ENCODE results near the gene DECR2. TPM values are rescaled to one million over a fixed set of nuclear protein-coding genes. Genes with fewer than 3 reads are reported as not detected.

The DECR2 gene
- total and polyA plus RNA-seq, 3 experiments from 2014 or later, result 3.9 to 7.9 (median 6.8) TPM

DNA sequence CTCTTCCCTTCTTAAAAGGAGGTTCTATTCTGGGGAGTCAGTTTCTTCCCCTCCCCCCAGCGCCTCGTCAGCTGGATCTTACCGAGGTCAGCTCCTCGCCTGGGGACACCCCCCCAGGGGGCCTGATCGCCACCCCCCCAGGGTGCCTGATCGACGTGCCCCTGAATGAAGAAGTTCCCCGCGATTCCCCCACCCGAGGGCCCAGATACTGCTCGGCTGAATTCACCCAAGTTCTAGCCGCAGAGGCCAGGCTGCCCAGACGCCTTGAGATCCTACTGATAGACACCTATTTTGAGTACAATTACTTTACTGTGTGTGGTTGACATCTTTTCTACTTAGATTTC lies 25.2 kb downstream of the DECR2 start:
- no peaks in the 10 kb centered on the region for H3K9me3 ChIP-seq (ENCODE audit: low read length)
- Mint-ChIP-seq H3K9me3 (no peaks in the 10 kb centered on the region), H3K4me3 (peak overlapping the region; percentile 73 to 95 (median 84)), H3K4me1 (peaks cover 29 to 43% (median 42%) of the 10 kb centered on the region in 3 donors), H3K27me3 (peaks cover 0 to 3% of the 10 kb centered on the region in 2 donors), H3K36me3 (peaks cover 0 to 14% (median 3%) of the 10 kb centered on the region in 3 donors), H3K27ac (peak overlapping the region in 7 of 8 donors; percentile 11 to 88 (median 72))
- no peak overlapping the region for H3K27ac ChIP-seq (ENCODE audit: low read depth, low read length)
- H3K27me3 ChIP-seq (ENCODE audit: insufficient read depth, low read length, poor library complexity, severe bottlenecking), result peaks cover 3% of the 10 kb centered on the region
- H3K4me3 ChIP-seq (ENCODE audit: low read length), result peak overlapping the region; percentile 50
- H3K4me1 ChIP-seq (ENCODE audit: insufficient read depth, low read length), result peaks cover 18% of the 10 kb centered on the region
- no peak for DNase-seq
- POLR2A ChIA-PET, result interaction anchor here (0.9 kb wide), 1 partner anchor 198 kb away, joined by 4 read pairs; no protein-coding TSS in a partner anchor
- no peaks in the 10 kb centered on the region for H3K36me3 ChIP-seq (ENCODE audit: insufficient read depth, low read length)
- CTCF ChIA-PET, result no interaction called here

DNA sequence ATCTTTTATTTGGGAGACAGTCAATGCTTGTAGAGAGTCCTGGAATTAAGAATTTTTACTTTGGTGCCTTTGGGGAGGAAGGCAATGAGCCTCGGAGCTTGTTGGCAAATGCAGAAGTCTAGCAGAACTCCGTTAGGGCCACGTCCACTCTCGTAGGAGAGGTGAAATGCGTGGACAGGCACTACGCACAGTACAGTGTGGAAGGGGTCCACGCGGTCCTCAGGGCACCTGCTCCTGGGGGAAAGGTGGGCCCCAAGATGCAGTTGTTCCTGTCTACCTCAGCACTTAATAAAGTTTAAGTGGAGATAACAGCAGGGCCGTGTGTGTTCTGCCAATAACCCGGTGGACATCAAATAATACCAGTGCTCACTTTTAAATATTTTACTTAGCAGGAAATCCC lies 25.6 kb downstream of the DECR2 start:
- Histone ChIP-seq H3K9me3 (ENCODE audit: low read length) (no peaks in the 10 kb centered on the region), H3K27ac (ENCODE audit: low read depth, low read length) (no peak overlapping the region), H3K27me3 (ENCODE audit: insufficient read depth, low read length, poor library complexity, severe bottlenecking) (peaks cover 3% of the 10 kb centered on the region), H3K36me3 (ENCODE audit: insufficient read depth, low read length) (no peaks in the 10 kb centered on the region), H3K4me3 (ENCODE audit: low read length) (peak overlapping the region; percentile 50), H3K4me1 (ENCODE audit: insufficient read depth, low read length) (peaks cover 18% of the 10 kb centered on the region)
- Mint-ChIP-seq H3K27me3 (peaks cover 0 to 3% of the 10 kb centered on the region in 2 donors), H3K9me3 (no peaks in the 10 kb centered on the region), H3K27ac (peak overlapping the region in 7 of 8 donors; percentile 37 to 88 (median 74)), H3K4me1 (peaks cover 29 to 43% (median 42%) of the 10 kb centered on the region in 3 donors), H3K36me3 (peaks cover 0 to 14% (median 3%) of the 10 kb centered on the region in 3 donors), H3K4me3 (peak overlapping the region; percentile 73 to 95 (median 84))
- no peak for DNase-seq
- POLR2A ChIA-PET, result interaction anchor here (0.9 kb wide), 1 partner anchor 199 kb away, joined by 4 read pairs; no protein-coding TSS in a partner anchor
- CTCF ChIA-PET, result no interaction called here

GRCh38 chr16:430904-431303 lies 29.2 kb downstream of the DECR2 start:
- no peak for DNase-seq
- Histone ChIP-seq H3K4me3 (ENCODE audit: low read length) (no peak overlapping the region), H3K36me3 (ENCODE audit: insufficient read depth, low read length) (no peaks in the 10 kb centered on the region), H3K9me3 (ENCODE audit: low read length) (no peaks in the 10 kb centered on the region), H3K4me1 (ENCODE audit: insufficient read depth, low read length) (peaks cover 12% of the 10 kb centered on the region), H3K27ac (ENCODE audit: low read depth, low read length) (no peak overlapping the region), H3K27me3 (ENCODE audit: insufficient read depth, low read length, poor library complexity, severe bottlenecking) (no peaks in the 10 kb centered on the region)
- Mint-ChIP-seq H3K4me3 (no peak overlapping the region), H3K9me3 (no peaks in the 10 kb centered on the region), H3K36me3 (peaks cover 0 to 23% (median 3%) of the 10 kb centered on the region in 3 donors), H3K27me3 (no peaks in the 10 kb centered on the region), H3K27ac (no peak overlapping the region), H3K4me1 (peaks cover 24 to 42% (median 34%) of the 10 kb centered on the region in 3 donors)
- ChIA-PET POLR2A (no interaction called here), CTCF (no interaction called here)

GRCh38 chr16:440627-441026 lies 38.9 kb downstream of the DECR2 start:
- DNase-seq, result no peak
- peaks cover 2 to 16% (median 11%) of the 10 kb centered on the region in 3 donors for H3K4me1 Mint-ChIP-seq
- peaks cover 0 to 21% (median 4%) of the 10 kb centered on the region in 3 donors for H3K36me3 Mint-ChIP-seq
- H3K4me1 ChIP-seq (ENCODE audit: insufficient read depth, low read length), result no peaks in the 10 kb centered on the region
- H3K4me3 Mint-ChIP-seq, result no peak overlapping the region
- no peaks in the 10 kb centered on the region for H3K36me3 ChIP-seq (ENCODE audit: insufficient read depth, low read length)
- no peaks in the 10 kb centered on the region for H3K9me3 Mint-ChIP-seq
- H3K27ac ChIP-seq (ENCODE audit: low read depth, low read length), result no peak overlapping the region
- H3K4me3 ChIP-seq (ENCODE audit: low read length), result no peak overlapping the region
- H3K27me3 ChIP-seq (ENCODE audit: insufficient read depth, low read length, poor library complexity, severe bottlenecking), result no peaks in the 10 kb centered on the region
- POLR2A ChIA-PET, result no interaction called here
- H3K27ac Mint-ChIP-seq, result no peak overlapping the region
- CTCF ChIA-PET, result no interaction called here
- H3K9me3 ChIP-seq (ENCODE audit: low read length), result no peaks in the 10 kb centered on the region
- no peaks in the 10 kb centered on the region for H3K27me3 Mint-ChIP-seq

DNA sequence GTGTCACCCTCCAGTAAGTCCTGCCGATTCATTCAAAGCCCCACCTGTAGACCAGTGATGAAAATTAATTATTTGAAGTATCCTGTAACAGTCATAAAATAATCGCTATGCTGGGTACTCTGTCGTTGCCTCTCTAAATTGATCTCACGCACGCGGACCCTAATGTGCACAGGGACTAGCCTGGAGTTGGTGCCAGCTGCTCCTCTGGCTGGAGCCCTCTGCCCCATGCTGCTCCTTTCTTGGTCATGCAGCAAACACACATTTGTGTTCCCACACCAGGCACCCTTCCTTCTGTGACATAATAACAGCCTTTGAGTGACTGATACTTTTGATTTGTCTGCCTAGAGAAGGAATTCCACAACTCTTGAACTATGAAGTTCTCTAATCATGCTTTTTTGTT lies 39.8 kb downstream of the DECR2 start:
- Histone ChIP-seq H3K27me3 (ENCODE audit: insufficient read depth, low read length, poor library complexity, severe bottlenecking) (no peaks in the 10 kb centered on the region), H3K9me3 (ENCODE audit: low read length) (no peaks in the 10 kb centered on the region), H3K4me3 (ENCODE audit: low read length) (no peak overlapping the region), H3K4me1 (ENCODE audit: insufficient read depth, low read length) (no peaks in the 10 kb centered on the region), H3K27ac (ENCODE audit: low read depth, low read length) (no peak overlapping the region), H3K36me3 (ENCODE audit: insufficient read depth, low read length) (no peaks in the 10 kb centered on the region)
- H3K36me3 Mint-ChIP-seq, result peaks cover 0 to 21% (median 4%) of the 10 kb centered on the region in 3 donors
- H3K9me3 Mint-ChIP-seq, result no peaks in the 10 kb centered on the region
- ChIA-PET POLR2A (no interaction called here), CTCF (no interaction called here)
- peaks cover 2 to 15% (median 11%) of the 10 kb centered on the region in 3 donors for H3K4me1 Mint-ChIP-seq
- no peak overlapping the region for H3K4me3 Mint-ChIP-seq
- H3K27me3 Mint-ChIP-seq, result no peaks in the 10 kb centered on the region
- peak overlapping the region in 2 of 8 donors; percentile 22 to 46 for H3K27ac Mint-ChIP-seq
- DNase-seq, result no peak

- Mint-ChIP-seq H3K9me3 (no peaks in the 10 kb centered on the region), H3K36me3 (peaks cover 0 to 21% (median 4%) of the 10 kb centered on the region in 3 donors), H3K4me1 (peaks cover 2 to 15% (median 11%) of the 10 kb centered on the region in 3 donors), H3K27ac (peak overlapping the region in 1 of 8 donors; percentile 93), H3K4me3 (no peak overlapping the region), H3K27me3 (no peaks in the 10 kb centered on the region)
- H3K27me3 ChIP-seq (ENCODE audit: insufficient read depth, low read length, poor library complexity, severe bottlenecking), result no peaks in the 10 kb centered on the region
- ChIA-PET CTCF (no interaction called here), POLR2A (no interaction called here)
- no peaks in the 10 kb centered on the region for H3K36me3 ChIP-seq (ENCODE audit: insufficient read depth, low read length)
- no peak for DNase-seq
- no peaks in the 10 kb centered on the region for H3K4me1 ChIP-seq (ENCODE audit: insufficient read depth, low read length)
- no peaks in the 10 kb centered on the region for H3K9me3 ChIP-seq (ENCODE audit: low read length)
- H3K27ac ChIP-seq (ENCODE audit: low read depth, low read length), result no peak overlapping the region
- no peak overlapping the region for H3K4me3 ChIP-seq (ENCODE audit: low read length)
Observed at GRCh38 chr16:442976-443375, 41.3 kb downstream of the DECR2 start.

GRCh38 chr16:444027-444426 lies 42.3 kb downstream of the DECR2 start:
- Histone ChIP-seq H3K27ac (ENCODE audit: low read depth, low read length) (no peak overlapping the region), H3K36me3 (ENCODE audit: insufficient read depth, low read length) (no peaks in the 10 kb centered on the region), H3K27me3 (ENCODE audit: insufficient read depth, low read length, poor library complexity, severe bottlenecking) (no peaks in the 10 kb centered on the region), H3K9me3 (ENCODE audit: low read length) (no peaks in the 10 kb centered on the region), H3K4me3 (ENCODE audit: low read length) (no peak overlapping the region), H3K4me1 (ENCODE audit: insufficient read depth, low read length) (no peaks in the 10 kb centered on the region)
- ChIA-PET POLR2A (no interaction called here), CTCF (no interaction called here)
- H3K27ac Mint-ChIP-seq, result peak overlapping the region in 1 of 8 donors; percentile 38
- peaks cover 0 to 18% (median 4%) of the 10 kb centered on the region in 3 donors for H3K36me3 Mint-ChIP-seq
- H3K4me1 Mint-ChIP-seq, result peaks cover 2 to 15% (median 10%) of the 10 kb centered on the region in 3 donors
- no peak overlapping the region for H3K4me3 Mint-ChIP-seq
- no peak for DNase-seq
- no peaks in the 10 kb centered on the region for H3K9me3 Mint-ChIP-seq
- H3K27me3 Mint-ChIP-seq, result no peaks in the 10 kb centered on the region

- DNase-seq, result no peak
- CTCF ChIA-PET, result no interaction called here
- Mint-ChIP-seq H3K27me3 (no peaks in the 10 kb centered on the region), H3K4me3 (no peak overlapping the region), H3K4me1 (peaks cover 0 to 7% (median 4%) of the 10 kb centered on the region in 3 donors), H3K27ac (peak overlapping the region in 1 of 8 donors; percentile 77), H3K9me3 (no peaks in the 10 kb centered on the region), H3K36me3 (peaks cover 0 to 15% (median 0%) of the 10 kb centered on the region in 3 donors)
- POLR2A ChIA-PET, result no interaction called here
- Histone ChIP-seq H3K4me3 (ENCODE audit: low read length) (no peak overlapping the region), H3K36me3 (ENCODE audit: insufficient read depth, low read length) (no peaks in the 10 kb centered on the region), H3K9me3 (ENCODE audit: low read length) (no peaks in the 10 kb centered on the region), H3K27me3 (ENCODE audit: insufficient read depth, low read length, poor library complexity, severe bottlenecking) (no peaks in the 10 kb centered on the region), H3K27ac (ENCODE audit: low read depth, low read length) (no peak overlapping the region), H3K4me1 (ENCODE audit: insufficient read depth, low read length) (no peaks in the 10 kb centered on the region)
Observed at GRCh38 chr16:445566-445965, 43.9 kb downstream of the DECR2 start.

Data from CD8-positive, alpha-beta memory T cell (primary cell).